Measurements from ENCODE around the gene POU2AF2.

- TF ChIP-seq CTCF (IDR thresholded peaks at IDR 0.05): no peak
- TF ChIP-seq POLR2A (IDR thresholded peaks at IDR 0.05): no peak
Observed at GRCh38 chr11:111308140-111308539, 62.6 kb downstream of the POU2AF2 start.

All from breast epithelium (tissue), 3 donors.